ENCODE measurements around the gene FNBP1.

- no peak for TF ChIP-seq CTCF (IDR thresholded peaks at IDR 0.05; ENCODE audit: poor library complexity)
- TF ChIP-seq EZH2phosphoT487 (IDR thresholded peaks at IDR 0.05; ENCODE audit: low read depth, severe bottlenecking, unreplicated experiment): no peak
Observed at GRCh38 chr9:130042885-130043653, at the start of gene FNBP1.

Measured in hepatocyte (in vitro differentiated cells).